B cell (primary cell): ENCODE data around the gene POLE. TPM values are rescaled to one million over a fixed set of nuclear protein-coding genes. Genes with fewer than 3 reads are reported as not detected.

Experiments used
- ATAC-seq: fragments of 200-7000 bp; cut with Tn5 transposase; one replicate; pipeline ENCODE4 v1.10.0; 2021; ENCODE audit warnings: low read depth, mild to moderate bottlenecking, moderate number of reproducible peaks, moderate library complexity
- CTCF ChIA-PET: fragments of 350-600 bp; sonication (Branson Sonifier 250); formaldehyde crosslinking; loops from one replicate; lab custom pipeline; 2021; ENCODE audit warnings: antibody characterized with exemption, inconsistent platforms; lab: Charles Lee
- POLR2A ChIA-PET: fragments of 350-600 bp; sonication (Branson Sonifier 250); formaldehyde crosslinking; loops from one replicate; lab custom pipeline; 2021; ENCODE audit warnings: antibody characterized with exemption; lab: Charles Lee
- DNase-seq: peaks from one replicate; pipeline ENCODE4 v3.0.0; 2013
- H2AFZ ChIP-seq: 2 replicates; pipeline ENCODE4 v1.6.1; 2012; ENCODE audit warnings: mild to moderate bottlenecking, low read depth, low read length; ENCODE audit not compliant: insufficient read depth, poor library complexity, severe bottlenecking
- H3K27ac ChIP-seq, 2 donors: 1 replicate in 1 of 2; 2 replicates in 1 of 2; pipeline ENCODE4 v1.5.1; 2012 to 2013; ENCODE audit warnings: low read length in 2 of 2, mild to moderate bottlenecking in 2 of 2, moderate library complexity in 1 of 2
- H3K27me3 ChIP-seq, 4 experiments: fragments of 200-600 bp in 1 of 4; sonication (generic) in 1 of 4; replicated peaks in 1 of 4; 1 replicate in 2 of 4; 2 replicates in 2 of 4; pipeline versions ENCODE4 v1.6.1 to v1.7.0; 2013 to 2016; ENCODE audit warnings: low read length in 3 of 4, mild to moderate bottlenecking in 2 of 4, mixed read lengths in 1 of 4, moderate library complexity in 1 of 4; ENCODE audit not compliant: insufficient read depth in 4 of 4, control insufficient read depth in 3 of 4; ENCODE audit errors: control extremely low read depth in 1 of 4
- H3K36me3 ChIP-seq, 2 experiments: replicated peaks in 1 of 2; 1 replicate in 1 of 2; 2 replicates in 1 of 2; pipeline versions ENCODE4 v1.6.1 to v1.7.1; 2013; ENCODE audit warnings: low read length in 1 of 2; ENCODE audit not compliant: insufficient read depth in 2 of 2, control insufficient read depth in 1 of 2; ENCODE audit errors: control extremely low read depth in 1 of 2, extremely low read depth in 1 of 2
- H3K4me1 ChIP-seq, 2 donors: fragments of 200-600 bp in 1 of 2; sonication (generic) in 1 of 2; 1 replicate in 1 of 2; 2 replicates in 1 of 2; pipeline versions ENCODE4 v1.5.1 to v1.6.1; 2013 to 2017; ENCODE audit warnings: low read length in 2 of 2; ENCODE audit not compliant: control insufficient read depth in 2 of 2, insufficient read depth in 2 of 2
- H3K4me2 ChIP-seq: replicated peaks from 2 replicates; pipeline ENCODE3; 2012; ENCODE audit warnings: mild to moderate bottlenecking, low read depth, low read length; ENCODE audit not compliant: poor library complexity, severe bottlenecking
- H3K4me3 ChIP-seq, 5 experiments: fragments of 200-600 bp in 1 of 5; sonication (generic) in 1 of 5; 1 replicate in 3 of 5; 2 replicates in 2 of 5; pipeline versions ENCODE4 v1.5.1 to v1.7.0; 2011 to 2016; ENCODE audit warnings: low read length in 4 of 5, mild to moderate bottlenecking in 4 of 5, low read depth in 2 of 5, control low read depth in 1 of 5, moderate library complexity in 1 of 5; ENCODE audit not compliant: insufficient read depth in 1 of 5; ENCODE audit errors: control extremely low read depth in 1 of 5, extremely low read depth in 1 of 5
- H3K79me2 ChIP-seq: fragments of 200-600 bp; sonication (generic); one replicate; pipeline ENCODE4 v1.6.0; 2016; ENCODE audit warnings: low read length; ENCODE audit not compliant: control insufficient read depth, insufficient read depth
- H3K9ac ChIP-seq: fragments of 200-600 bp; sonication (generic); 2 replicates; pipeline ENCODE4 v1.6.1; 2017; ENCODE audit warnings: mild to moderate bottlenecking, low read length, moderate library complexity
- H3K9me3 ChIP-seq, 3 donors: one replicate each; pipeline versions ENCODE4 v1.6.1 to v1.7.1; 2013; ENCODE audit warnings: low read length in 2 of 3; ENCODE audit not compliant: control insufficient read depth in 2 of 3, insufficient read depth in 1 of 3; ENCODE audit errors: control extremely low read depth in 1 of 3
- H4K20me1 ChIP-seq: 2 replicates; pipeline ENCODE4 v1.6.0; 2012; ENCODE audit warnings: mild to moderate bottlenecking, low read length; ENCODE audit not compliant: insufficient read depth, control insufficient read depth, poor library complexity, severe bottlenecking
- H3K27ac Mint-ChIP-seq: one replicate; pipeline ENCODE4 v1.8.0; 2021; ENCODE audit warnings: mixed read lengths
- H3K27me3 Mint-ChIP-seq: one replicate; pipeline ENCODE4 v1.8.0; 2021; ENCODE audit warnings: mixed read lengths
- H3K4me1 Mint-ChIP-seq: one replicate; pipeline ENCODE4 v1.8.0; 2021; ENCODE audit warnings: mixed read lengths
- H3K4me3 Mint-ChIP-seq: one replicate; pipeline ENCODE4 v1.8.0; 2021; ENCODE audit warnings: mixed read lengths
- H3K9me3 Mint-ChIP-seq: one replicate; pipeline ENCODE4 v1.8.0; 2022; ENCODE audit warnings: mixed read lengths; ENCODE audit not compliant: insufficient read depth
- EZH2 ChIP-seq: IDR thresholded peaks from 2 replicates; pipeline ENCODE4 v1.6.1; 2012; ENCODE audit warnings: borderline replicate concordance, low read depth, mild to moderate bottlenecking, moderate library complexity, low read length; ENCODE audit not compliant: insufficient read depth, poor library complexity, severe bottlenecking
- WGBS: methylation state at CpG from one replicate; pipeline ENCODE4 v1.1.5; 2013; ENCODE audit warnings: missing lambda C conversion rate; ENCODE audit not compliant: insufficient coverage; 5-methylcytosine and 5-hydroxymethylcytosine counted together
- intact Hi-C: fragments of 100-400 bp; cut with micrococcal nuclease; formaldehyde crosslinking; loops from one replicate; pipeline ENCODE4 v1.10.0; 2022
- polyA plus RNA-seq: library from polyadenylated mRNA; depleted of rRNA; stranded (reverse); fragments of >200 nt; gene quantifications from 2 replicates; pipeline ENCODE4 v1.2.3, GENCODE V29; 2012
- total RNA-seq, 2 donors: library from RNA; stranded (reverse); fragments of 120-200 nt in 1 of 2; gene quantifications; 1 replicate in 1 of 2; 2 replicates in 1 of 2; pipeline versions ENCODE4 v1.2.3 to v1.2.4, GENCODE V29; 2013 to 2022
- TF ChIP-seq, protein P1 (sequence below): fragments of 200-600 bp; IDR thresholded peaks from one replicate; pipeline ENCODE4 v1.8.0; 2022; ENCODE audit warnings: antibody characterized with exemption, mild to moderate bottlenecking

POLE gene
- total and polyA plus RNA-seq, 2 donors (not counting 1 experiment from before 2014, with no cell fraction given), result 32.0 to 62.0 TPM

GRCh38 chr12:132620113-132620898, 66.8 kb downstream of the POLE start:
- Mint-ChIP-seq H3K4me3 (no peak overlapping the region), H3K4me1 (peaks cover 6% of the 10 kb centered on the region), H3K27ac (no peak overlapping the region), H3K27me3 (peaks cover 20% of the 10 kb centered on the region), H3K9me3 (no peaks in the 10 kb centered on the region)
- 71% methylated on average over 20 of the region's 29 CpGs for WGBS
- Histone ChIP-seq H3K4me3 (no peak overlapping the region), H3K27me3 (peaks cover 0 to 36% (median 23%) of the 10 kb centered on the region in 4 experiments), H2AFZ (no peak overlapping the region), H3K9me3 (peaks cover 6 to 29% (median 19%) of the 10 kb centered on the region in 3 donors), H3K4me2 (no peak overlapping the region), H3K79me2 (no peaks in the 10 kb centered on the region), H4K20me1 (no peaks in the 10 kb centered on the region), H3K9ac (no peak overlapping the region), H3K4me1 (peaks cover 0 to 6% of the 10 kb centered on the region in 2 donors), H3K36me3 (peaks cover 0 to 3% of the 10 kb centered on the region in 2 experiments), H3K27ac (no peak overlapping the region)
- ChIA-PET POLR2A (no interaction called here), CTCF (no interaction called here)
- ATAC-seq (no peak), DNase-seq (no peak)
- intact Hi-C loops, result no loop called here
- TF ChIP-seq EZH2, result no peak
- TF ChIP-seq, protein P1, sequence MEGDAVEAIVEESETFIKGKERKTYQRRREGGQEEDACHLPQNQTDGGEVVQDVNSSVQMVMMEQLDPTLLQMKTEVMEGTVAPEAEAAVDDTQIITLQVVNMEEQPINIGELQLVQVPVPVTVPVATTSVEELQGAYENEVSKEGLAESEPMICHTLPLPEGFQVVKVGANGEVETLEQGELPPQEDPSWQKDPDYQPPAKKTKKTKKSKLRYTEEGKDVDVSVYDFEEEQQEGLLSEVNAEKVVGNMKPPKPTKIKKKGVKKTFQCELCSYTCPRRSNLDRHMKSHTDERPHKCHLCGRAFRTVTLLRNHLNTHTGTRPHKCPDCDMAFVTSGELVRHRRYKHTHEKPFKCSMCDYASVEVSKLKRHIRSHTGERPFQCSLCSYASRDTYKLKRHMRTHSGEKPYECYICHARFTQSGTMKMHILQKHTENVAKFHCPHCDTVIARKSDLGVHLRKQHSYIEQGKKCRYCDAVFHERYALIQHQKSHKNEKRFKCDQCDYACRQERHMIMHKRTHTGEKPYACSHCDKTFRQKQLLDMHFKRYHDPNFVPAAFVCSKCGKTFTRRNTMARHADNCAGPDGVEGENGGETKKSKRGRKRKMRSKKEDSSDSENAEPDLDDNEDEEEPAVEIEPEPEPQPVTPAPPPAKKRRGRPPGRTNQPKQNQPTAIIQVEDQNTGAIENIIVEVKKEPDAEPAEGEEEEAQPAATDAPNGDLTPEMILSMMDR, result no peak

- POLR2A ChIA-PET, result no interaction called here
- Histone ChIP-seq H3K27me3 (peaks cover 0 to 40% (median 25%) of the 10 kb centered on the region in 4 experiments), H3K9ac (no peak overlapping the region), H3K4me3 (no peak overlapping the region), H3K36me3 (peaks cover 0 to 3% of the 10 kb centered on the region in 2 experiments), H3K9me3 (peaks cover 6 to 30% (median 19%) of the 10 kb centered on the region in 3 donors), H3K79me2 (no peaks in the 10 kb centered on the region), H3K27ac (no peak overlapping the region), H4K20me1 (no peaks in the 10 kb centered on the region), H2AFZ (no peak overlapping the region), H3K4me2 (no peak overlapping the region), H3K4me1 (peaks cover 6 to 11% of the 10 kb centered on the region in 2 donors)
- Mint-ChIP-seq H3K4me3 (no peak overlapping the region), H3K27me3 (peaks cover 26% of the 10 kb centered on the region), H3K27ac (no peak overlapping the region), H3K4me1 (peaks cover 11% of the 10 kb centered on the region), H3K9me3 (no peaks in the 10 kb centered on the region)
- 26% methylated on average over 40 of the region's 53 CpGs for WGBS
- no peak for ATAC-seq
- TF ChIP-seq EZH2, result no peak
- TF ChIP-seq, protein P1, result no peak
- no peak for DNase-seq
- CTCF ChIA-PET, result no interaction called here
- intact Hi-C loops, result no loop called here
Measured at GRCh38 chr12:132619386-132620112, 67.6 kb downstream of the POLE start.
